Spleen (tissue), 11 donors: ENCODE measurements around the gene COL25A1. TPM values are rescaled to one million over a fixed set of nuclear protein-coding genes. Genes with fewer than 3 reads are reported as not detected.
A peak's percentile ranks its signal among the peaks of the same experiment; 100 is the strongest.

Experiments
- DNase-seq: peaks from one replicate; pipeline ENCODE4 v3.0.0-alpha.2; 2020
- H3K27ac ChIP-seq, 8 donors: fragments of 200-600 bp; sonication (generic) in 7 of 8; 1 replicate in 4 of 8; 2 replicates in 4 of 8; pipeline versions ENCODE4 v1.5.0 to v1.8.0; 2016 to 2021; ENCODE audit warnings: inconsistent platforms in 4 of 8, mild to moderate bottlenecking in 4 of 8, moderate library complexity in 1 of 8
- H3K27me3 ChIP-seq, 7 donors: fragments of 200-600 bp; sonication (generic) in 6 of 7; replicated peaks in 1 of 7; 1 replicate in 4 of 7; 2 replicates in 3 of 7; pipeline versions ENCODE4 v1.5.0 to v1.8.0; 2016 to 2021; ENCODE audit warnings: inconsistent platforms in 3 of 7, mild to moderate bottlenecking in 1 of 7
- H3K36me3 ChIP-seq, 6 donors: fragments of 200-600 bp; sonication (generic) in 5 of 6; 1 replicate in 4 of 6; 2 replicates in 2 of 6; pipeline versions ENCODE4 v1.5.0 to v1.8.0; 2016 to 2021; ENCODE audit warnings: inconsistent platforms in 2 of 6
- H3K4me1 ChIP-seq, 6 donors: fragments of 200-600 bp; sonication (generic) in 5 of 6; 1 replicate in 3 of 6; 2 replicates in 3 of 6; pipeline versions ENCODE4 v1.5.0 to v1.8.0; 2016 to 2021; ENCODE audit warnings: inconsistent platforms in 3 of 6
- H3K4me3 ChIP-seq, 8 donors: fragments of 200-600 bp; sonication (generic) in 7 of 8; 1 replicate in 4 of 8; 2 replicates in 4 of 8; pipeline versions ENCODE4 v1.5.0 to v1.8.0; 2016 to 2021; ENCODE audit warnings: inconsistent platforms in 4 of 8, mild to moderate bottlenecking in 4 of 8, moderate library complexity in 2 of 8
- H3K9me3 ChIP-seq, 8 donors: fragments of 200-600 bp; sonication (generic) in 7 of 8; 1 replicate in 4 of 8; 2 replicates in 4 of 8; pipeline versions ENCODE4 v1.5.0 to v1.8.0; 2016 to 2021; ENCODE audit warnings: inconsistent platforms in 4 of 8
- CTCF ChIP-seq, 11 experiments: fragments of 200-600 bp in 7 of 11; fragments of 450-650 bp in 4 of 11; sonication (generic) in 4 of 11; IDR thresholded peaks in 8 of 11; conservative IDR thresholded peaks in 3 of 11; 1 replicate in 7 of 11; 2 replicates in 4 of 11; pipeline versions ENCODE4 v1.4.0 to v1.8.0; 2016 to 2021; ENCODE audit warnings: antibody characterized with exemption in 11 of 11, inconsistent platforms in 4 of 11, mild to moderate bottlenecking in 1 of 11
- POLR2A ChIP-seq, 3 donors: fragments of 450-650 bp; IDR thresholded peaks; one replicate each; pipeline ENCODE4 v1.5.1; 2017; ENCODE audit warnings: antibody characterized with exemption in 3 of 3, mild to moderate bottlenecking in 1 of 3
- POLR2AphosphoS5 ChIP-seq, 3 donors: sonication (generic); formaldehyde crosslinking; IDR thresholded peaks; one replicate each; pipeline ENCODE4 v1.5.1; 2017; ENCODE audit warnings: antibody characterized with exemption in 3 of 3
- WGBS, 5 donors: extraction: QIAGEN DNeasy Blood & Tissue Kit in 3 of 5; methylation state at CpG; one replicate each; pipeline versions ENCODE4 v1.1.5 to v1.1.7; 2013 to 2018; 5-methylcytosine and 5-hydroxymethylcytosine counted together
- intact Hi-C: fragments of 100-400 bp; cut with DNase I; formaldehyde crosslinking; loops from one replicate; pipeline ENCODE4 v1.15.0; 2023; ENCODE audit warnings: low total_unique reads
- polyA plus RNA-seq, 3 donors: library from polyadenylated mRNA; stranded (reverse); fragments of 200-250 nt; gene quantifications; one replicate each; pipeline ENCODE4 v1.2.1, GENCODE V29; 2013
- total RNA-seq, 7 donors: library from RNA; depleted of rRNA in 3 of 7; stranded (reverse); fragments of >200 nt in 3 of 7; fragmentation: NEBNext Ultra II Directional in 4 of 7; extraction: Animal tissue kit (Norgen Biotek cat#: 25700) in 4 of 7; gene quantifications; one replicate each; pipeline versions ENCODE4 v1.1.0 to v1.2.1, GENCODE V29; 2016 to 2021
- donor health status: healthy with polysubstance abuse.
- donor health status: DM: no; HTN: no; CAD: no; lungs with moderate emphysema.
- donor health status: DM: no; HTN: no; CAD: no.
- donor health status: Bipolar disorder and iron deficiency.
- donor health status: healthy.
- donor health status: DM: no; HTN: no; CAD: no.
- donor health status: DM: yes; HTN: yes; CAD: no.

Gene COL25A1
- total and polyA plus RNA-seq, 10 donors: 0.06 to 1.9 (median 0.57) TPM; not detected in 1

- H3K4me1 ChIP-seq: no peaks in the 10 kb centered on the region
- intact Hi-C loops: no loop called here
- no peak for DNase-seq
- H3K9me3 ChIP-seq: no peaks in the 10 kb centered on the region
- H3K27ac ChIP-seq: no peak overlapping the region
- TF ChIP-seq POLR2A (IDR thresholded peaks at IDR 0.05) (no peak), POLR2AphosphoS5 (IDR thresholded peaks at IDR 0.05) (no peak)
- WGBS, 5 donors: 0% methylated on average over 1 of the region's 1 CpG
- no peak overlapping the region for H3K4me3 ChIP-seq
- no peaks in the 10 kb centered on the region for H3K27me3 ChIP-seq
- H3K36me3 ChIP-seq: no peaks in the 10 kb centered on the region
Measured at GRCh38 chr4:108971473-108971872, 331.0 kb downstream of the COL25A1 start.

DNA sequence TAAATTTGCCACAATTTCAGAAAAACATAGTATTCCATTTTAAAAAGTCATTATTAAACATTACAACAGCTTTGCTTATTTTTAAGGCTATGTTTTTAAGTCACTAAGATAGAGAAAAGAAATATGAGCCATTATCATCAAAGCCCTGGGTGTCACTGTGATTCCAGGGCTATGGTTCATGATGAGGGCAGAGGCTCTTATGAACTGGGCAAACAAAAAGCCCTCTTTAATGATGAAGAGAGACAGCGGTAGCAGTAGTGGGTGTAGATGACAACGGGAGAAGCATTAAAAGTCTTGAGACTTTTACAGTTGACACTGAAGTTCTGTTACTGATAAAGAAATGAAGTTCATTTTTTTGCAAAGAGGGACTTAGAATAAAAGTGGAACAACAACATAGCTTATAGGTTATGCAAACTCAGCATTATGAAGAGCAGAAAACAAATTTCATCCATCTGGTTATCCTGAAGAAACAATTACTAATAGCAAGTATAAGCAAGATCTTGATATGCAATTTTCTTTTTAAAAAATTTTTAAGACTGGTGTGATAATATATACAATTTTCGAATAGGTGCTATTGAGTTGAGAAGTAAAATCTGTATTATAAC, 336.9 kb downstream of the COL25A1 start:
- no peaks in the 10 kb centered on the region for H3K4me1 ChIP-seq
- no peaks in the 10 kb centered on the region for H3K36me3 ChIP-seq
- H3K27ac ChIP-seq: peak overlapping the region in 1 of 8 donors; percentile 3
- TF ChIP-seq CTCF (IDR thresholded peaks at IDR 0.05 in 8 of 11, conservative IDR thresholded peaks at IDR 0.05 in 3 of 11) (no peak), POLR2AphosphoS5 (IDR thresholded peaks at IDR 0.05) (no peak), POLR2A (IDR thresholded peaks at IDR 0.05) (no peak)
- intact Hi-C loops: no loop called here
- no peaks in the 10 kb centered on the region for H3K9me3 ChIP-seq
- no peak for DNase-seq
- 66 to 87% (median 82%) methylated on average over 3 of the region's 3 CpGs for WGBS, 5 donors
- H3K4me3 ChIP-seq: no peak overlapping the region
- no peaks in the 10 kb centered on the region for H3K27me3 ChIP-seq

DNA sequence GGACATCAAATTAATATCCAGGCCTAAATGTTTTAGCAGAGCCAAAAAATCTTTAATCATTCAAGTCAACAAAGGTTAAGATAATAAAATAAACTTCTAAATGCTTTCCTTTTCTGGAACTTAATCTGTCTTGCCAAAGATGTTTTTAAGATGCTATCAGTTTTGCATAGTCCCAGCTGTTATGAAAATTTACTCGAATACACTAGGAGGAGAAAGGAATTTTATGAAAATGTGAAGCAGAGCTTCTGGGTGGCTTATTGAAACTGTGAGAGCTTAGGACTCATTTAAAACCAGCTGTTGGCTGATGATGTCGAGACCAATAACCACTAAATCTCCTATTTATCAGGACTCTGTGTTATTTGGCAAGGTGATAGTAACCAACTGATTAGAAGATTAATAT, 337.4 kb downstream of the COL25A1 start:
- no peak overlapping the region for H3K4me3 ChIP-seq
- no peak for TF ChIP-seq POLR2AphosphoS5 (IDR thresholded peaks at IDR 0.05)
- TF ChIP-seq CTCF (IDR thresholded peaks at IDR 0.05 in 8 of 11, conservative IDR thresholded peaks at IDR 0.05 in 3 of 11): no peak
- no peak for TF ChIP-seq POLR2A (IDR thresholded peaks at IDR 0.05)
- no peaks in the 10 kb centered on the region for H3K4me1 ChIP-seq
- WGBS, 5 donors: 59 to 80% (median 70%) methylated on average over 2 of the region's 2 CpGs
- no peaks in the 10 kb centered on the region for H3K36me3 ChIP-seq
- intact Hi-C loops: no loop called here
- no peaks in the 10 kb centered on the region for H3K9me3 ChIP-seq
- H3K27me3 ChIP-seq: no peaks in the 10 kb centered on the region
- peak overlapping the region in 1 of 8 donors; percentile 3 for H3K27ac ChIP-seq
- DNase-seq: no peak

DNA sequence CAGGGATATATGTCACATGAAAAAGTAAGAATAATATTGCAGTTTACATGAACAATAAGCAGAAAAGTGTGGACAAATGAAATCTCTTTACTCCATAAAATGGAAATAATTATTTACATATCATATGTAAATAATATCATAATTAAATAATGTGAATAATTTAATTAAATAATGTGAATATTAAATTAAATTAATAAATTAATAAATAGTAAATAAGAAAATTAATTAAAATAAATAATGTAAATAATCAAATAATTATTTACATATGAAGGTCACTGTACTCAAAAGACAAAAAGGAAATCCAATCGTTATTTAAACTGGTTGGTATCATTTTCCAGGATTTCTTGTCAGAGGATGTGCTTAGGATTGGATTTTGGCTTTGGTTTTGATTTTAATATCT, 338.5 kb downstream of the COL25A1 start:
- Histone ChIP-seq H3K9me3 (no peaks in the 10 kb centered on the region), H3K36me3 (no peaks in the 10 kb centered on the region), H3K4me3 (no peak overlapping the region), H3K27ac (no peak overlapping the region), H3K4me1 (no peaks in the 10 kb centered on the region), H3K27me3 (no peaks in the 10 kb centered on the region)
- intact Hi-C loops: no loop called here
- no peak for DNase-seq
- WGBS, 5 donors: 60 to 88% (median 70%) methylated on average over 1 of the region's 1 CpG
- no peak for TF ChIP-seq POLR2AphosphoS5 (IDR thresholded peaks at IDR 0.05)
- TF ChIP-seq POLR2A (IDR thresholded peaks at IDR 0.05): no peak
- TF ChIP-seq CTCF (IDR thresholded peaks at IDR 0.05 in 8 of 11, conservative IDR thresholded peaks at IDR 0.05 in 3 of 11): no peak

- TF ChIP-seq CTCF (IDR thresholded peaks at IDR 0.05 in 8 of 11, conservative IDR thresholded peaks at IDR 0.05 in 3 of 11): no peak
- TF ChIP-seq POLR2AphosphoS5 (IDR thresholded peaks at IDR 0.05): no peak
- no peak for TF ChIP-seq POLR2A (IDR thresholded peaks at IDR 0.05)
- Histone ChIP-seq H3K27ac (no peak overlapping the region), H3K27me3 (no peaks in the 10 kb centered on the region), H3K36me3 (no peaks in the 10 kb centered on the region), H3K4me1 (no peaks in the 10 kb centered on the region), H3K9me3 (no peaks in the 10 kb centered on the region), H3K4me3 (no peak overlapping the region)
- no peak for DNase-seq
- intact Hi-C loops: no loop called here
Measured at GRCh38 chr4:108959491-108959890, 343.0 kb downstream of the COL25A1 start.
